Effector CD4-positive, alpha-beta T cell (primary cell): Measurements from ENCODE around the gene ACOXL.

Source experiments
- DNase-seq: peaks from one replicate; pipeline ENCODE4 v3.0.0-alpha.2; 2020

The ACOXL gene

DNA sequence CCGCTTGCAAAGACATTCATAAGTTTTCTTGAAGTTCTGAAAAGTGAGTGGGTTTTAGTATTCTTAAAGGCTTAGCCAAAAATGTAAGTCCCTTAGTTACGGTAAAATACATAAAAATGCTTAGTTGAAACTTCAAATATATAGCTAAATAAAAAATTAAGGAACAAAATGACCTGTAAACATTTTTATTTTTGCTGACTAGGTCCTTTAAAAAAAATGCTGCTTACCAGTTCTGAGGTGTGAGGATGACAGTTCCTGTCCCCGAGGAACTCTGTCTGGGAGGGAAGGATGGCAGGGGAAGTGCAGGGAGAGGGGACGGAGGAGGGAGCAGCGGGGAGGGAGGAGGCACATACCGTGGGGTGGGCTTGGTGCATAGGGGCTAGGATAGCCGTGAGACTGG, 285.5 kb downstream of the ACOXL start:
- DNase-seq = no peak

DNA sequence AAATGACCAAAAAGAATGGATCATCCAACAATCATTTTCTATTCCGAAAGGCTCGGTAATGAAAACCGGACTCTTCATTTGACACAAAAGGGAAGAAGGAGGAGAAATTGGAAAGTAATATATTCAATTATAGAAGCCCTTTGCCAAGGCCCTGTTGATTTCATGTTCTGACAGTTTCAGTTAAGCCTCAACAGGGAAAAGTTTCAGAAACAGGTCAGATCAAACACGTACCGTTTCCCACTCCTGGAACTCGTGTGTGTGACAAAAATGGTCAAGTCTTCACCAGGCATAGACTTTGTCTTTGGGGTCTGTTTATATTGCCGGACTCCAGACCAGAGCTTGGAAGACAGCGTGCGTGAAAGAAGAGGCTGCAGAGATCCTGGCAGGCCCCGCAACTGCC, 287.0 kb downstream of the ACOXL start:
- no peak for DNase-seq

DNA sequence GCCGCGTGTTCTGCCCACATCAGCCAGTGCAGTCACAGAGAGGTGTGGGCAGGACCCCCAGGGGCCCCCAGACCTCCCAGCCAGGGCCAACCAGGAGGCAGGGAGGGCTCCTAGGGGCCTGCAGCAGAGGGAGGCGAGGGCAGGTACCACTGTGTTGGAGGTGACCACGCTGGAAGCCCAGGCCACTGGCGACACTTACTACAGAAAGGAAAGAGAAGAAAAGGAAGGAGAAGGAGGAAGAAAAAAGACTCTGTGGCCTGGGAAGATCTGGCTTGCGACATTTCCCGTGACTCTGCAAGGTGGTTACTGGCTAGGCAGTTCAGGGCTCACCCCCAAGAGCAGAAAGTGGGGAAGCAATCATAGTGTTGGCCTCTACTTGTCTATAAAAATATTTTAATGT, 290.3 kb downstream of the ACOXL start:
- DNase-seq = no peak

DNA sequence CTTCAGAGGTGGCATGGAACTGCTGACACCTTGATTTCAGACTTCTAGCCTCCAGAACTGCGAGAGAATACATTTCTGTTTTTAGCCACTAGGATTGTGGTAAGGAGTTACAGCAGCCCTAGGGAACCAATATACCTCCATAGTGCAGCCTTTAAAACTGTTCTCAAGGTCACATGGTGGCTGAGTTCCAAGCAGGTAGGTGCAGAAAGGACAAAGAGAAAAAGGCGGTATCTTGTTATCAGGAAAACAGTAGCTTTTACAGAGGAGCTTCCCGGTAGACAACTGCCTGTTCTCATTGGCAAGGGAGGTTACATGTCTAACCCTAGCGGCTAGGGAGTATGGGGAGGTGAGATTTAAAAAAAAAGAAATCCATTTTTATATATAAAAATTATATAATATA, 292.1 kb downstream of the ACOXL start:
- DNase-seq = no peak

DNA sequence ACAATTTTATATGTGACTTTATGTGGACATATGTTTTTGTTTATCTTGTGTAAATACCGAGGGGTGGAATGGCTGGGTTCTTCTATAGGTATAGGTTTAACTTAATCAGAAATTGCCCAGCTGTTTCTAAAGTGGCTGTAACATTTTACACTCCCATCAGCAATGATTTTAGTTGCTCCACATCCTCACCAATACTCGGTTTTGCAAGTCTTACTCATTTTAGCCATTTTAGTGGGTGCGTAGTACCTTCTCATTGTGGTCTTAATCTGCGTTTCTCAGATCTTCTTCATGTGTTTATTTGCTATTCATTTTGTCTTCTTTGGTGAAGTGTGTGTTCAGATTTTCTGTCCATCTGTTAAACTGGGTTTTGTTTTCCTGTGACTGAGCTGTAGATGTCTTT, 292.9 kb downstream of the ACOXL start:
- no peak for DNase-seq

DNA sequence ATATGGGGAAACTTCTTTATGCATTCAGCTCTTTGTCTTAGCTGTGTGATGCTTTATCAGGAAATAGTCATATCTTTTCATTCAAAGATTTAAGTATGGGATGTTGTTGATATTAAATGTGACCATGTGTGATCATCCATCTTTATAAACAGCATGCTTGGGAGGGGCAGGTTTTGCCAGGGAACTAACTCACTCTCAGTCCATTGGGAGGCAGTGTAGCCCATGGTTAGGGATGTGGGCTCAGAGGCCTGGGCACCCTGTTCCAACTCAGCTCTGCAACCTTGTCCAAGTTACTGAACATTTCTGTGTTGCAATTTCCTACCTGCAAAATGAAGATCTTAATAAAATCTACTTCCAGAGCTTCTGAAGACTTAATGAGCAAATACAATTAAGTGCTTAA, 296.3 kb downstream of the ACOXL start:
- DNase-seq = no peak

DNA sequence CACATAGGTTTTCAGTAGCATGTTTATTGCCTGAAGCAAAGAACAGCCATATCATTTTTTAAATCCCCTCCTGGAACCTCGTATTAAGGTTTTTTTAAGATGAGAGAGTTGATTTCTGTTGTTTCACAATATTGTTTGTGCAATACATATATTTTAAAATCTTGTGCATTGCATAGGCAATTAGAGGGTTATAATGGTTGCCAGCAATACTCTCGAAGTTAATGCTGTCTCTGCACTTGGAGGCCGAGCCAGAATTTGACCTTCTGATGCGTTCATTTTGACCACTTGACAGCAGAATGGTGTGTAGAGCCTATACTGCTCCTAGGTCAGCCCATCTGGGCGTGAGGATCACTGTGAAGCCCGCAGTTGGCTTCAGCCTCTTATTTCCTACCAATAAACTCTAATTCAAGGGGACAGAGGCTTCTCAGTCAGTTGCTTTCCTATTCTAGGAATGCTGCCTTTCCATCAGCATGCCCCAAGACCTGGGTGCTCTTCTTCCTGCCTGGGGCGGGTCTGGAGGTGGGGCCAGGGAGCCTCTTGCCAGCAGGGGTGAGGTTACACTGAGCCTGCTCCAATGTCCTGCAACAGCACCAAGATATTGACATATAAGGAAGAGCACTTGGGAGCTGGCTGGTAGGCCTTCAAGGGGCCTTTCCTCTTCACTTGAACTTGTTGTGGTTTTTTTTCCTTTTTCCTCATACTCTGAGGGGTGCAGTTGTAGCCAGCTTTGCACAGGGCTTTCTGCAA, 297.0 kb downstream of the ACOXL start:
- DNase-seq = no peak

DNA sequence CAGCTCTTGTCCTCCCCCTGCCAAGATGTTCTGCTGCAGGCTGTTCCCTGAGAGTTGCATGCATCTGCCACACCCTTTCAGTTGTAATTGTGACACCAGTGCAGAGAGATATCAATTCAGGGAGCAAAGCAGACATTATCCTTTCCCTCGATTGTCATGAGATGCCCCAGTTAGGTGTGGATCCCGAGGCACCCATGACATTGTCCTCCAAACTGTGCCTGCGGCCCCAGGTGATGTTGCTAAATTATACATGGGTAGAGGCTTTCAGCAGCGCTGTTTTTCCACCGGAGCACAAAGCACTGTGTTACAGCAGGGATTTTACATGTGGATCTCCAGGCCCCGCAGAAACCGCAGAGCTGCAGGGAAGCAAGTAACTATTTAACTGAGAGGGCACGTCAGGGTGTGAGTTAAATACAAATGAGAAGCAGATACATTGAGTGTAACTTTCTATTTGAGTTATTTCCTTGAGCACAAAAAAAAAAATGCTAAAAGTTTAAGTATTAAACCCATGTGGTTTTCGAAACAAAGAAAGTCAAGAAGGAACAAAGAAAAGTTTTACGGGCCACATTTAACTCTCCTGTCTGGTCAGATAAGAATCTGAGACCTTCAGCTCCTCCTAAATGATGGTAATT, 298.0 kb downstream of the ACOXL start:
- DNase-seq = no peak

DNA sequence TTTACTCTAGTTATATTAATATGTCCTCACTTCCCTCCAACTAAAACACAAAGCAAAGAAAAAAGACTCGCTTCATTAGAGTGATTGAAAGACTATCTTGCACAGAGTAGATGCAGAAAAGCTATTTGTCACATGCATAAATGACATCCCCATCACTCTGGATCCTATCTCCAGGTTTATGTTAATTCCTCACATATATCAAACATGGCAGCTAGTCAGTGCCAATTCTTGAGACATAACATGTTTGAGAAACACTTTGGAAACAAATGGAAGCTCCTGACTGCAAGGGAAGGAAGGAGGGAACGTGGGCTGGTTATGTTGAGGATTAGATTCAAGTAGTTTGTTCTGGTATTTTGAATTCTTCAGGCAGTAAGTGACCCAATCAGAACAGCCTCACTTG, 298.6 kb downstream of the ACOXL start:
- no peak for DNase-seq

DNA sequence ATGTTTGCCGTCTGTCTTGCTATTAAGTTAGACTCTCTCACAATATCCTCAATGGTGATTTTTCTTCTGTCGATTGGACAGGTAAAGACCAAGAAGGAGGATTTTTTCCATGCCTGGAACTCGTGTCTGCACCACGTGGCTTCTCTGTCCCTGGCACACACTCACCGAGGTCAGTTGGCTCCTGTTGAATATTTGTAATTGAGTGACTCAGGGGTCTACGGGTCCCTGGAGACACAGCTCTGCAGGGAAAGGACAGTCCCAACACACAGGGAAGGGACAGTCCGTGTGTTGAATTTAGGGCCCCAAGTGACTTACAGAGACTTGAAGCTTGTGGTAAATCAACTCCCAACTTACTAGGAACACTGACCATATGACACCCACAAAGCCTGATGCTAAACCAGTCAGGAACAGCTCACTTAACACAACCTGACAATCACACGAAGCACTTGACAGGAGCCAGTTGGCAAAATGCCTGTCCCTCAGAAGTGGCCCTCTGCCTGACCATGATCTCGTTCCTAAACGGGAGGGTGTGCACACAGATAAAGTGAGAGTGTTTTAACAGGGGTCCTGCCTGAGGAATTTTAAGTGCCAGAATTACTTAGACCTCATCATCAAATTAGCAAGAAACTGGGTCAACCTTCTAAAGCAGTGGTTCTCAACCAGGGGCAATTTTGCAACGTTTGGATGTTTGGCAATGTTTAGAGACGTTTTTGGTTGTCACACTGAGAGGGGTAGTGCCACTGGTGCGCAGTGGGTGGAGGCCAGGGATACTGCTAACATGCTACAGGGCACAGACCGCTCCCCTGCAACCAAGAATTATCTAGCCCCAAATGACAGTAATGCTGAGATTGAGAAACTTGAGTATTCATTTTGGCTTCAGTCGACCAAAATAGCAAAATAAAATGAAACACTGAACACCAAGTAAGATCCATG, 299.4 kb downstream of the ACOXL start:
- no peak for DNase-seq

DNA sequence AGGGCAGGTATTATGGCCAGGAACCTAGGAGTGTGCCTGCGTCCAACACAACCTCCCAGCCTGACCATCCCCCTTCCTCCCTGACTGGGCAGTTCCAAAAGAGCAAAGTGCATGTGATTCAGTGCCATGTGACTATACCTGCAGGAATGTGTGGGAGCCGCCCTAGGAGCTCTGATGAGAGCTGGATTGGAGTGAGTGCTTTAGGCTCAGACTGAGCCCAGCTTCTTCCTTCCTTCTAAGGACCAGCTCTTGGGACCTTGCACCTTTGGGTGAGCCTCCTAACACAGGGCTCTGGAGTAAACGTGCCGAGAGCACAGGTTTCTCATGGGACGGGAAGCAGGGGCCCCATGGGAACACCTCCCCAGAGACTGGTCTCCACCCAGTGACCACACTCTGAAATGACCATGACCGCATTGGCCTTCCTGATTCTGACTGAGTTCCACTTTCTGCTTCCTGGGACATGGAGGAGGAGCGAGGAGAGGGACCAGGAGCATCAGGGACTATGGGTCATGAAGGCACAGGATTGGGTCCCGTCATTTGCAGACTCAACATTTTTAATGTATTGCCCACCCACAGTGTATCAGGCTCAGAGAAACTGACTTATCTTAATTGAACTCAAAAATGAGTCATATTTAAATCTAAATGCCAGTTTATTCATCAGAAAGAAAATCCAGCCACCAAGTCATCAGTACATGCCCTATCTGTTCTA, 300.5 kb downstream of the ACOXL start:
- DNase-seq = no peak

DNA sequence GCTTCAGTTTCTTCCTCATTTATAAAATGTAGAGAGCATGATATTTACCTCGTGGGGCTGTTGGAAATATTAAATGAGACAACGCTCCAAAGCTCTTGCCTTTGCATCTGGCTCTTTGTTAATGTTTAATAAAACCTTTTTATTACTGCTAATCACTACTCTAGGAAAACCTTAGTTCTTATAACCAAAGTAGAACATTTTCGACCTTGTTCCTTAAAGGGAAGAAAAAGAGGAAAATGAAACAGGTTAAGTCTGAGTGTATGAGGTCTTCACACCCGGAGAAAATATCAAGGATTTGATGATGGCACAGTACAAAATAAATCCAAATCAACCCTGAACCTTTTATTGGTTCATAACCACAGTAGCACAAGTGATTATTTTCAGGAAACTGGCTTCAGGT, 301.8 kb downstream of the ACOXL start:
- no peak for DNase-seq

DNA sequence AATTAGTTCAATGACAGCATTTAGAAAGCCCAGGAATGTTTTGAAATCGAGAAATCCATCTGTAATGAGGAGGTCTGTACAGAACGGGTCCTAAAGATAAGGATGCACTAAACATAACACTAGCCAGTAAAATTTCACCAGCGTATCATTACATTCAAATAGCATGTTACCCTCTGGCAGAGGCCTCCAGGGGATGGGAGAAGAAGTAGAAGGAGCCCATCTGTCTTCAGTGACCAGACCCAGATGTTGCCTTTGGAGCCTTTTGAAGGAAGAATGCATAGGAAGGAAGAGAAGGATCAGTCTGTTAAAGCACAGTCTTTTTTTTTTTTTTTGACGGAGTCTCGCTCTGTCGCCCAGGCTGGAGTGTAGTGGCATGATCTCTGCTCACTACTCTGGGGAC, 302.2 kb downstream of the ACOXL start:
- no peak for DNase-seq

DNA sequence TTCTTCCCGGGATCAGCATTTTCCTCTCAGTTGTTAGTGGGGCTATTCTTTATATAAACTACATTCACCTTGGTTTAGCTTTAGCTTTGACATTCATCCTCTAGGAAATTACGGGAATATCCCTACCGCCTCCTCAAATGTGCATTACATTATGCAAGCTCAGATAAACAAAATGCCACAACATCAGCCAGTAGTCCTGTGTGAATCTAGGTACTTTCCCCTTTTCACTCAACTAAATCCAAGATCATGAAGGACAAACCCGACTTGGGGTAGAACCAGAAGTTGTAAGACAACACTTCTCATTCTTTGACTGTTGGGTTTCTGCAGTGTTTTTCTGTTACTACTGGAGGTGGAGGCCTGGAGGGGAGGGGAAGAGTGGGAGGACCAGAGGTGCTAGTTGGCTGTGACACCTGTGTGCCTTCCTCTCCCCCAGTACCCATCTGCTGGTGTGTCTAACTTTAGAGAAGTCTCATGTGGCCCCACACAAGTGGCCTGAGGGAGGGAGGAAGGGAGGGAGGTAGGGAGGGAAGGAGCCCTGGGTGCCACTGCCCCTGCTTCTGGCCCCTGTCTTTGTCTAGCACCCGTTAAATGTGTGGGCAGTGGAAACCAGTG, 303.6 kb downstream of the ACOXL start:
- no peak for DNase-seq

DNA sequence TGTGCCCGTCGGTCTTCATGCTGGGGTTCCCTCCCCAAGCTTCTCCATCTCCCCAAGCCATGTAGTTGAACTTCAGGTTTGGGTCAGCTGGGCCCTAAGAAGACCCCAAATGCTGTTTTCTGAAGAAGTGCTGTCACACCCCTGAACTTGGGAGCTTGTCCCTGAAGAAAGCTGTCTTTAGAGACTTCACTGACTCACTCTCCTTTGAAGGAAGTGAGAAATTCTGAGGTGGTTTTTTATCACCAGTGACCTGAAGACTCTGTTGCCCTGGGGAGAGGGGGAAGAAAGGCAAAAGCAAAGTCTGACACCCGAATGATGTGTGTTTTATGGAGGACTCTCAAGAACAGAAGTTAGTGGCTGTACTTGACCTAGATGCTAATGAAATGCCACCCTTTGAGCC, 304.8 kb downstream of the ACOXL start:
- no peak for DNase-seq

DNA sequence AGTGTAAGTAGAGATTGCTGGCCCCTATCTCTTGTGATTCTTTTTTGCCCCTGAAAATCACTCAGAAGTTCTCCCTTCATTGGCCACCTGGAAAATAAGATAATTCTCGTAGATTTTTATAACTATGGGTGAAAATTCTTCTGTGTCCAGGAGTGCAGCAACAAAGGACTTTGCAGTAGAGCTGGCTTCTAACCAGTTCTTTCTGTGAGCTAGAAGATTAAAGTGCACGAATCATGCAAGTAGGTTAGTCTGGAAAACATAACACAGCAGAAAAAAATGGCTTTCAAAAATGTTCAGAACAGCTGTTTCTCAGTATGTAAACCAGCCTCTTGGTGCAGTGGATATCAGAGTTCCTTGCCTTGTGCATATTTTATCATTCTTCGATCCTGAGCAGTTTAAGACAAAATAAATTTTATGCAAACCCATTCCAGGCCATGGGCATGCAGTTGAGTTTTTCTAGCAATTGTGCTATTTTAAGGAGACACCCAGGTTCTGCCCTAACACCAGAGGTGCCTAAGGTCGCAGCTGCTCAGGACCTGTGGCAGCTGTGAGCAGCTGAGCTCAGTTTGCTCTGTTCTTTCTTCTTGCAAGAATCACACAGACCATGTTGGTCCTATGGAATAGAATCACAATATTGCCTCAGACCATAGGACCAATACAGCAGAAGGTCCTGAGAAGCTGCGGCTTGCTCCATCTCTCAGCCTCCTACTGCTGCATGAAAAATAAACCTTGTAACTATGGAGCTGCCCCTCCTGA, 307.4 kb downstream of the ACOXL start:
- no peak for DNase-seq

DNA sequence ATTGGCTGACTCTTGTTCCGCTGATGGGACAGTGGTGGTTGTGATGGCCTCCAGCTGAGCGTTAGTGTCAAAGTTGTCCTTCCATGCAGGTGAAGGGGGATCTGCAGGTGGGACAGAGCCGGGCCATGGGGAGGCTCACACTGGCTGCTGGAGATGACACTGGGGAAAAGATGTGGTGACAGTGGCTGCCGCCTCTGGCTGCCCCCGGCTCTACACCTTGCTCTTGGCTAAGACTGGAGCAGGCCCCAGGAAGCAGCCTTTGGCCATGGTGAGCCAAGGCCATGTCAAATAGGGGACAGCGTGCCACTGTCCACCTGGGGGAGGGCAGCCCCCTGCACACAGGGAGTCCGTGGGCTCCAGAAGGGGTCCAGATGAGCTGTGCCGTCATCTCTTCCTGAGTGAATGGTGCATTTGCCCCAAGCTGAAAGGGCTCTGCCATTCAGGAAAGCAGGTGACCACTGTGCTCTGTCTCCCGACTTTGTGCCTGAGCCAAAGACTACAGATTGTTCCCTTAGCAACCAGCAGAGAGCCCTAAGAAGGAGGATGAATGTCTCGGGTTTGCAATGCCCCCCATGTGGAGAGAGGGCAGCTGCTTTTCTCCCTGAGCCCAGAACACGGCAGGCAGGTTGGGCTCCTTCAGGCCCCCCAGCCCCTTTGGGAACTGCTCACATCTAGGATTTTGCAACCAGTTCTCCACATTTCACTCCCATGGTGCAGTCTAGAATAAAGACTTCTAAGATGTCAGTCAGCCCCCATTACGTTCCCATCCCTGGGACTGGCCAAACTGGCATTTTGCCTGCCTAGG, 309.2 kb downstream of the ACOXL start:
- DNase-seq = no peak

DNA sequence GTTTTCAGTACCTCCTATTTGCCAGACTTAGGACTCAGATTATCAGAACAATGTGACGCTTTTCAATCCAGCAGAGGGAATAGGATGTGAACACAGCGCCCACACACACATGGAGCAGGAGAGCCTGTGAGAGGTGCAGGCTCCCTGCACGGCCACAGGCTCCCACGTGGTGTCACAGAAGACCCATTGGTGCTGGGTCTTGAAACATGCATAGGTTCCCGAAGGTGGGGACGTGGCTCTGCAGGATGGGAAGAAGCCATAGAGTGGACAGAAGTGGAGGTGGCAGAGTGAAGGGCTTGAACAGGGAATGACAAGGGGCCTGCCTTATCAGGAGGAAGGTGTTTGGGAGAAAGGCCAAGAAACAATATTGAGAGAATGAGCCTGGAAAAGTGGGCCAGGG, 309.9 kb downstream of the ACOXL start:
- DNase-seq = no peak

DNA sequence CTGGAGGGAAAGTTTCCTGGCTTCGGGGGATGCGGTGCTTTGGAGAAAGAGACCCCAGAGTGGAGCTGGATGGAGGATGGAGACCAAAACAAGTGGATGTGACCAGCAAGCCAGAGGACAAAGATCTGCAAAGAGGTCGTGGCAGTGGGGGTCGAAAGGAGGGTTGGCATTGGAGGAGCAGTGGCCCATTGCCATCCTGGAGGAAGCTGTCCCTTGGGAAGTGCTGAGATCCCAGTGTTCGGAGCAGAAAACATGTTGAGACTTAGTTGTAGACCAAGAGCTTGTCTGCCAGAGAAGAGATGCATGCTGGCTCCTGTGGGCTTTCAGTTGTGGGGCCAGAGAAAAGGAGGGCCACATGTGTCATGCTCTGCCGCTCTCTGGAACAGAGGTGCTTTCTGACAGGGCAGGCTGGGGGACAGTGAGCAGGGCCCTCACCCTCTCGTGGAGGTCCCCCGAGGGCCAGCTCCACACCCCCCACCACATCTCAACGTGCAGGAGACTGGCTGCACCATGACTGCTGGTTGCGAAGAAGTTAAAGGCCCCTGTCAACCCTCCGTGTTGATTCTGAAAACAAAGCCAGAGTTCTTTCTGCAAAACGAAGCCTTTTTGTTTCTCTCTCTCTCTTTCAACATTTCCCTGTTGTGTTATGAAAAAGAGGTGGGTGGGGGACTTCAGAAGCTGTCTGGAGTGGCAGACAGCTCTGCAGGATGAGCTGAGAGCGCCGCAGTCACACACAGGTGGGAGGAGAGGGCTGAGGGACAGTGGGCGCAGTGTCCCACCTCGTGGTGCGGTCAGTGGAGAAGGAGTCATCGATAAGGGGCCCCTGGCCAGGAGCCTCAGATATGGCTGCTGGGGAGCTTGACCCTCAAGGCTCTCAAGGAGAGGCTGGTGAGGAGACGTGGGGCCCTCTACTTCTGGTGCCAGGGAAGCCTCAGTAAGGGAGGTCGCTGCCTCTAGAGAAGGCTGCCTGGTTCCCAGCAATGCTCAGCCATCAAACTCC, 310.7 kb downstream of the ACOXL start:
- DNase-seq = no peak

DNA sequence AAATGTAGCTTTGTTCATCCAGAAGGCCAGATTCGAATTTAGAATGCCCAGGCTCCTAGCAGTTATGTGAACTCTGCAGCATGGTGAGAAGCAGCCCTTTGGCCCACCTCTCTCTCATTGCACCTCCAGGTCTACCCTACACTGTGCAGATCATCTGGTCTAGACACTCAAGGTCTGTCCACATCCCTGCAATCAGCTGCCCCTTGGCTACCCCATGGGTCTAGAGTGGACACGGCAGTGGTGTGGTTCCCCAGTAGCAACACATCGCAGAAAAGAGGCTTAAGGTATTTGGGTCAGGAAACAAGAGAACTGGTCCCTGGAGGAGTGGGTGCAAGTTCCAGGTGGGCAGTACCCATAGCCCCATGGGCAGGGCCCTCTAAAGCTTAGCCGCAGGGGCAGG, 311.7 kb downstream of the ACOXL start:
- no peak for DNase-seq
